Measurements from ENCODE around the gene PTK7. TPM values are rescaled to one million over a fixed set of nuclear protein-coding genes. Genes with fewer than 3 reads are reported as not detected.

The PTK7 gene
- total and polyA plus RNA-seq, 2 experiments from 2014 or later, result 127 to 162 TPM

- no peaks in the 10 kb centered on the region for H3K79me2 ChIP-seq
- no peak for DNase-seq (ENCODE audit: low spot score)
- no peaks in the 10 kb centered on the region for H3K36me3 ChIP-seq (replicated peaks; ENCODE audit: insufficient read depth, low read depth)
- 98% methylated on average over 2 of the region's 2 CpGs for WGBS (ENCODE audit: low lambda C conversion rate, missing lambda C conversion rate)
- H4K20me1 ChIP-seq (ENCODE audit: insufficient read depth, poor library complexity, severe bottlenecking), result no peaks in the 10 kb centered on the region
- no peaks in the 10 kb centered on the region for H3K9me2 ChIP-seq (replicated peaks; ENCODE audit: insufficient read depth)
- H3K4me3 ChIP-seq, result no peak overlapping the region
- no peak overlapping the region for H2AFZ ChIP-seq
- no peak overlapping the region for H3K4me2 ChIP-seq
- H3K27ac ChIP-seq, result peak overlapping the region; percentile 37
- no peak for TF ChIP-seq EZH2 (IDR thresholded peaks at IDR 0.05; ENCODE audit: borderline replicate concordance)
- no peak for TF ChIP-seq CTCF (IDR thresholded peaks at IDR 0.05; ENCODE audit: poor library complexity)
- no peak for TF ChIP-seq EZH2phosphoT487 (IDR thresholded peaks at IDR 0.05; ENCODE audit: low read depth, severe bottlenecking, unreplicated experiment)
- no peaks in the 10 kb centered on the region for H3K9me3 ChIP-seq (ENCODE audit: low read depth)
- no peaks in the 10 kb centered on the region for H3K4me1 ChIP-seq (ENCODE audit: insufficient read depth)
- H3K27me3 ChIP-seq, result no peaks in the 10 kb centered on the region
Observed at GRCh38 chr6:43033496-43034189, 42.5 kb upstream of the PTK7 start.

GRCh38 chr6:43034190-43034525, 42.0 kb upstream of the PTK7 start:
- Histone ChIP-seq H3K4me2 (no peak overlapping the region), H3K9me3 (ENCODE audit: low read depth) (no peaks in the 10 kb centered on the region), H3K36me3 (replicated peaks; ENCODE audit: insufficient read depth, low read depth) (no peaks in the 10 kb centered on the region), H3K4me1 (ENCODE audit: insufficient read depth) (no peaks in the 10 kb centered on the region), H3K4me3 (no peak overlapping the region), H2AFZ (no peak overlapping the region), H3K9me2 (replicated peaks; ENCODE audit: insufficient read depth) (no peaks in the 10 kb centered on the region), H4K20me1 (ENCODE audit: insufficient read depth, poor library complexity, severe bottlenecking) (no peaks in the 10 kb centered on the region), H3K27me3 (no peaks in the 10 kb centered on the region), H3K79me2 (no peaks in the 10 kb centered on the region), H3K27ac (peak overlapping the region; percentile 37)
- WGBS (ENCODE audit: low lambda C conversion rate, missing lambda C conversion rate), result 80% methylated on average over 2 of the region's 2 CpGs
- no peak for TF ChIP-seq CTCF (IDR thresholded peaks at IDR 0.05; ENCODE audit: poor library complexity)
- no peak for TF ChIP-seq EZH2 (IDR thresholded peaks at IDR 0.05; ENCODE audit: borderline replicate concordance)
- TF ChIP-seq EZH2phosphoT487 (IDR thresholded peaks at IDR 0.05; ENCODE audit: low read depth, severe bottlenecking, unreplicated experiment), result no peak
- DNase-seq (ENCODE audit: low spot score), result no peak

- H3K27ac ChIP-seq, result peak overlapping the region; percentile 53
- no peaks in the 10 kb centered on the region for H3K4me1 ChIP-seq (ENCODE audit: insufficient read depth)
- H3K36me3 ChIP-seq (replicated peaks; ENCODE audit: insufficient read depth, low read depth), result no peaks in the 10 kb centered on the region
- peak; percentile 38 for DNase-seq (ENCODE audit: low spot score)
- H3K27me3 ChIP-seq, result no peaks in the 10 kb centered on the region
- no peaks in the 10 kb centered on the region for H3K9me2 ChIP-seq (replicated peaks; ENCODE audit: insufficient read depth)
- peak overlapping the region; percentile 37 for H3K4me2 ChIP-seq
- H4K20me1 ChIP-seq (ENCODE audit: insufficient read depth, poor library complexity, severe bottlenecking), result no peaks in the 10 kb centered on the region
- H3K79me2 ChIP-seq, result no peaks in the 10 kb centered on the region
- no peak for TF ChIP-seq EZH2phosphoT487 (IDR thresholded peaks at IDR 0.05; ENCODE audit: low read depth, severe bottlenecking, unreplicated experiment)
- no peak for TF ChIP-seq CTCF (IDR thresholded peaks at IDR 0.05; ENCODE audit: poor library complexity)
- no peak for TF ChIP-seq EZH2 (IDR thresholded peaks at IDR 0.05; ENCODE audit: borderline replicate concordance)
- no peak overlapping the region for H2AFZ ChIP-seq
- H3K9me3 ChIP-seq (ENCODE audit: low read depth), result no peaks in the 10 kb centered on the region
- H3K4me3 ChIP-seq, result no peak overlapping the region
- WGBS (ENCODE audit: low lambda C conversion rate, missing lambda C conversion rate), result 88% methylated on average over 4 of the region's 4 CpGs
Observed at GRCh38 chr6:43035495-43036194, 40.5 kb upstream of the PTK7 start.

Measured in hepatocyte (in vitro differentiated cells).